ENCODE data around the gene PRND.
"Not testable (repeated sequence)": the region's sequence is repeated elsewhere in the genome, so short reads cannot be mapped to it uniquely, and the experiment has no call there.

Gene PRND

GRCh38 chr20:4737857-4738627, 16.3 kb downstream of the PRND start:
- DNase-seq (ENCODE audit: low spot score), result no peak

GRCh38 chr20:4740774-4741431, 19.2 kb downstream of the PRND start:
- DNase-seq (ENCODE audit: low spot score), result peak; percentile 36

- peak; percentile 21 for DNase-seq (ENCODE audit: low spot score)
Measured at GRCh38 chr20:4748847-4749246, 27.1 kb downstream of the PRND start.

GRCh38 chr20:4749326-4749725, 27.6 kb downstream of the PRND start:
- DNase-seq (ENCODE audit: low spot score), result no peak

- DNase-seq (ENCODE audit: low spot score), result no peak
Measured at GRCh38 chr20:4750381-4750780, 28.7 kb downstream of the PRND start.

GRCh38 chr20:4759100-4759884, 37.6 kb downstream of the PRND start:
- not testable (repeated sequence) for DNase-seq (ENCODE audit: low spot score)

- DNase-seq (ENCODE audit: low spot score), result no peak
Measured at GRCh38 chr20:4763261-4763660, 41.6 kb downstream of the PRND start.

- DNase-seq (ENCODE audit: low spot score), result no peak
Measured at GRCh38 chr20:4763723-4764510, 42.2 kb downstream of the PRND start.

- no peak for DNase-seq (ENCODE audit: low spot score)
Measured at GRCh38 chr20:4764805-4765204, 43.1 kb downstream of the PRND start.

GRCh38 chr20:4765681-4766080, 44.0 kb downstream of the PRND start:
- no peak for DNase-seq (ENCODE audit: low spot score)

GRCh38 chr20:4766631-4767030, 44.9 kb downstream of the PRND start:
- no peak for DNase-seq (ENCODE audit: low spot score)

- no peak for DNase-seq (ENCODE audit: low spot score)
Measured at GRCh38 chr20:4767084-4767483, 45.4 kb downstream of the PRND start.

- no peak for DNase-seq (ENCODE audit: low spot score)
Measured at GRCh38 chr20:4769328-4769727, 47.6 kb downstream of the PRND start.

- DNase-seq (ENCODE audit: low spot score), result no peak
Measured at GRCh38 chr20:4770026-4770425, 48.3 kb downstream of the PRND start.

GRCh38 chr20:4771004-4771403, 49.3 kb downstream of the PRND start:
- no peak for DNase-seq (ENCODE audit: low spot score)

- DNase-seq (ENCODE audit: low spot score), result no peak
Measured at GRCh38 chr20:4772132-4772531, 50.4 kb downstream of the PRND start.

GRCh38 chr20:4773014-4773413, 51.3 kb downstream of the PRND start:
- not testable (repeated sequence) for DNase-seq (ENCODE audit: low spot score)

GRCh38 chr20:4773736-4774135, 52.0 kb downstream of the PRND start:
- DNase-seq (ENCODE audit: low spot score), result no peak

GRCh38 chr20:4774207-4774606, 52.5 kb downstream of the PRND start:
- no peak for DNase-seq (ENCODE audit: low spot score)

GRCh38 chr20:4775322-4776078, 53.8 kb downstream of the PRND start:
- no peak for DNase-seq (ENCODE audit: low spot score)

GRCh38 chr20:4776079-4776630, 54.4 kb downstream of the PRND start:
- DNase-seq (ENCODE audit: low spot score), result no peak

Data from kidney capillary endothelial cell (primary cell).